HEK293 (cell line): ENCODE data around the gene UTRN.

ENCODE experiments used
- CTCF ChIA-PET: fragments of 350-600 bp; formaldehyde crosslinking; extraction: SDS; loops from one replicate; lab custom pipeline; 2021; ENCODE audit warnings: antibody characterized with exemption; lab: Yijun Ruan, JAX
- POLR2A ChIA-PET: fragments of 300-600 bp; formaldehyde crosslinking; extraction: SDS; loops from one replicate; lab custom pipeline; 2020; ENCODE audit warnings: antibody characterized with exemption, inconsistent platforms; lab: Yijun Ruan, JAX
- H3K27ac ChIP-seq: fragments of 200-500 bp; sonication (Bioruptor generic); 2 replicates; pipeline ENCODE4 v1.5.1; 2014; ENCODE audit warnings: low read depth, low read length, control low read depth, inconsistent platforms; ENCODE audit errors: extremely low read depth
- H3K36me3 ChIP-seq, 2 experiments: fragments of 200-500 bp in 1 of 2; sonication (Bioruptor generic) in 1 of 2; 1 replicate in 1 of 2; 2 replicates in 1 of 2; pipeline ENCODE4 v1.5.1; 2014 to 2017; ENCODE audit warnings: inconsistent platforms in 2 of 2, low read length in 2 of 2; ENCODE audit not compliant: control insufficient read depth in 2 of 2, insufficient read depth in 1 of 2
- H3K4me1 ChIP-seq: fragments of 200-500 bp; sonication (Bioruptor generic); 2 replicates; pipeline ENCODE4 v1.5.1; 2014; ENCODE audit warnings: mild to moderate bottlenecking, low read length, inconsistent platforms; ENCODE audit not compliant: control insufficient read depth, insufficient read depth
- H3K4me3 ChIP-seq: 2 replicates; pipeline ENCODE4 v1.5.1; 2011; ENCODE audit warnings: low read depth, mild to moderate bottlenecking, control low read depth, low read length, moderate library complexity
- H3K9me3 ChIP-seq: fragments of 200-500 bp; sonication (Bioruptor generic); 2 replicates; pipeline ENCODE4 v1.5.1; 2014; ENCODE audit warnings: low read depth, low read length, inconsistent platforms; ENCODE audit not compliant: control insufficient read depth, insufficient read depth
- KLF9 ChIP-seq: fragments of 450-650 bp; formaldehyde crosslinking; IDR thresholded peaks from 2 replicates; pipeline ENCODE4 v1.5.1; 2016; ENCODE audit warnings: missing biosample characterization, missing genetic modification characterization, low read depth
- RBAK ChIP-seq: fragments of 450-650 bp; formaldehyde crosslinking; IDR thresholded peaks from 2 replicates; pipeline ENCODE4 v1.5.1; 2016; ENCODE audit warnings: missing biosample characterization, missing genetic modification characterization
- ZBTB1 ChIP-seq: fragments of 450-650 bp; formaldehyde crosslinking; IDR thresholded peaks from 2 replicates; pipeline ENCODE4 v1.5.1; 2016; ENCODE audit warnings: missing biosample characterization, missing genetic modification characterization
- ZBTB21 ChIP-seq: fragments of 450-650 bp; formaldehyde crosslinking; IDR thresholded peaks from 2 replicates; pipeline ENCODE4 v1.5.1; 2017; ENCODE audit warnings: missing biosample characterization, missing genetic modification characterization
- ZNF157 ChIP-seq: fragments of 450-650 bp; formaldehyde crosslinking; IDR thresholded peaks from 2 replicates; pipeline ENCODE4 v1.5.1; 2016; ENCODE audit warnings: missing biosample characterization, missing genetic modification characterization
- ZNF214 ChIP-seq: fragments of 450-650 bp; formaldehyde crosslinking; IDR thresholded peaks from 2 replicates; pipeline ENCODE4 v1.5.1; 2017; ENCODE audit warnings: missing biosample characterization, mild to moderate bottlenecking, missing genetic modification characterization, borderline replicate concordance
- ZNF324 ChIP-seq: fragments of 450-650 bp; formaldehyde crosslinking; IDR thresholded peaks from 2 replicates; pipeline ENCODE4 v1.5.1; 2016; ENCODE audit warnings: missing biosample characterization, missing genetic modification characterization
- ZNF366 ChIP-seq: fragments of 450-650 bp; formaldehyde crosslinking; conservative IDR thresholded peaks from 2 replicates; pipeline ENCODE4 v1.5.1; 2016; ENCODE audit warnings: missing biosample characterization, missing genetic modification characterization
- ZNF391 ChIP-seq: fragments of 450-650 bp; formaldehyde crosslinking; IDR thresholded peaks from 2 replicates; pipeline ENCODE4 v1.5.1; 2016; ENCODE audit warnings: low read depth, missing biosample characterization, missing genetic modification characterization, borderline replicate concordance
- ZNF514 ChIP-seq: fragments of 450-650 bp; formaldehyde crosslinking; IDR thresholded peaks from 2 replicates; pipeline ENCODE4 v1.5.1; 2016; ENCODE audit warnings: missing biosample characterization, missing genetic modification characterization
- ZNF624 ChIP-seq: fragments of 450-650 bp; formaldehyde crosslinking; IDR thresholded peaks from 2 replicates; pipeline ENCODE4 v1.5.1; 2017; ENCODE audit warnings: missing biosample characterization, missing genetic modification characterization
- ZNF747 ChIP-seq: fragments of 450-650 bp; formaldehyde crosslinking; IDR thresholded peaks from 2 replicates; pipeline ENCODE4 v1.5.1; 2016; ENCODE audit warnings: missing biosample characterization, missing genetic modification characterization
- TF ChIP-seq, protein P1 (sequence below): fragments of 450-650 bp; formaldehyde crosslinking; IDR thresholded peaks from 2 replicates; pipeline ENCODE4 v1.5.1; 2017; ENCODE audit warnings: missing biosample characterization, missing genetic modification characterization
- TF ChIP-seq, protein P2 (sequence below): fragments of 450-650 bp; formaldehyde crosslinking; IDR thresholded peaks from 2 replicates; pipeline ENCODE4 v1.5.1; 2017; ENCODE audit warnings: missing biosample characterization, missing genetic modification characterization
- TF ChIP-seq, protein P3 (sequence below): fragments of 450-650 bp; formaldehyde crosslinking; conservative IDR thresholded peaks from 2 replicates; pipeline ENCODE4 v1.5.1; 2016; ENCODE audit warnings: low read depth, missing biosample characterization, missing genetic modification characterization
- TF ChIP-seq, protein P4 (sequence below): fragments of 450-650 bp; formaldehyde crosslinking; IDR thresholded peaks from 2 replicates; pipeline ENCODE4; 2016; ENCODE audit warnings: missing biosample characterization, missing genetic modification characterization
- TF ChIP-seq, protein P5 (sequence below): fragments of 450-650 bp; formaldehyde crosslinking; IDR thresholded peaks from 2 replicates; pipeline ENCODE4 v1.5.1; 2017; ENCODE audit warnings: missing biosample characterization, missing genetic modification characterization
- TF ChIP-seq, protein P6 (sequence below): fragments of 450-650 bp; formaldehyde crosslinking; IDR thresholded peaks from 2 replicates; pipeline ENCODE4 v1.5.1; 2016; ENCODE audit warnings: missing biosample characterization, missing genetic modification characterization

The UTRN gene

DNA sequence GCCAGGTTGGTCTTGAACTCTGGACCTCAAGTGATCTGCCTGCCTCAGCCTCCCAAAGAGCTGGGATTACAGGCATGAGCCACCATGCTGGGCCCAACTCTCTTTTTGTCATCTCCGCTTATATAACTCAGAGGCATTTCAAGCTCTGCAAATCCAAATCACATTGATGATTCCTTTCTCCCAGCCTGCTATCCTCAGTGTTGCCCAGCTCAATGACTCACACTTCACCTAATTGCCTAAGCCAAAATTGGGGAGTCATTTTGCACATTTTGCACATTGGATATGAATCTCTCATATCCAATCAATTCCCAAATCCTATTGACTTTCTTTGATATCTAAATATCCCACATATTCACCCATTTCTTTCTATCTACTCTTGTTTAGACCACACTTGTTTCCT, 3.9 kb downstream of the UTRN start (continued):
- TF ChIP-seq, protein P1, sequence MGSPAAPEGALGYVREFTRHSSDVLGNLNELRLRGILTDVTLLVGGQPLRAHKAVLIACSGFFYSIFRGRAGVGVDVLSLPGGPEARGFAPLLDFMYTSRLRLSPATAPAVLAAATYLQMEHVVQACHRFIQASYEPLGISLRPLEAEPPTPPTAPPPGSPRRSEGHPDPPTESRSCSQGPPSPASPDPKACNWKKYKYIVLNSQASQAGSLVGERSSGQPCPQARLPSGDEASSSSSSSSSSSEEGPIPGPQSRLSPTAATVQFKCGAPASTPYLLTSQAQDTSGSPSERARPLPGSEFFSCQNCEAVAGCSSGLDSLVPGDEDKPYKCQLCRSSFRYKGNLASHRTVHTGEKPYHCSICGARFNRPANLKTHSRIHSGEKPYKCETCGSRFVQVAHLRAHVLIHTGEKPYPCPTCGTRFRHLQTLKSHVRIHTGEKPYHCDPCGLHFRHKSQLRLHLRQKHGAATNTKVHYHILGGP (tag by site-specific recombination) = no peak
- no peak for TF ChIP-seq ZNF624 (tag by site-specific recombination)
- no peak for TF ChIP-seq RBAK (tag by site-specific recombination)
- TF ChIP-seq, protein P2, sequence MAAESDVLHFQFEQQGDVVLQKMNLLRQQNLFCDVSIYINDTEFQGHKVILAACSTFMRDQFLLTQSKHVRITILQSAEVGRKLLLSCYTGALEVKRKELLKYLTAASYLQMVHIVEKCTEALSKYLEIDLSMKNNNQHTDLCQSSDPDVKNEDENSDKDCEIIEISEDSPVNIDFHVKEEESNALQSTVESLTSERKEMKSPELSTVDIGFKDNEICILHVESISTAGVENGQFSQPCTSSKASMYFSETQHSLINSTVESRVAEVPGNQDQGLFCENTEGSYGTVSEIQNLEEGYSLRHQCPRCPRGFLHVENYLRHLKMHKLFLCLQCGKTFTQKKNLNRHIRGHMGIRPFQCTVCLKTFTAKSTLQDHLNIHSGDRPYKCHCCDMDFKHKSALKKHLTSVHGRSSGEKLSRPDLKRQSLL (tag by site-specific recombination) = no peak
- TF ChIP-seq, protein P3, sequence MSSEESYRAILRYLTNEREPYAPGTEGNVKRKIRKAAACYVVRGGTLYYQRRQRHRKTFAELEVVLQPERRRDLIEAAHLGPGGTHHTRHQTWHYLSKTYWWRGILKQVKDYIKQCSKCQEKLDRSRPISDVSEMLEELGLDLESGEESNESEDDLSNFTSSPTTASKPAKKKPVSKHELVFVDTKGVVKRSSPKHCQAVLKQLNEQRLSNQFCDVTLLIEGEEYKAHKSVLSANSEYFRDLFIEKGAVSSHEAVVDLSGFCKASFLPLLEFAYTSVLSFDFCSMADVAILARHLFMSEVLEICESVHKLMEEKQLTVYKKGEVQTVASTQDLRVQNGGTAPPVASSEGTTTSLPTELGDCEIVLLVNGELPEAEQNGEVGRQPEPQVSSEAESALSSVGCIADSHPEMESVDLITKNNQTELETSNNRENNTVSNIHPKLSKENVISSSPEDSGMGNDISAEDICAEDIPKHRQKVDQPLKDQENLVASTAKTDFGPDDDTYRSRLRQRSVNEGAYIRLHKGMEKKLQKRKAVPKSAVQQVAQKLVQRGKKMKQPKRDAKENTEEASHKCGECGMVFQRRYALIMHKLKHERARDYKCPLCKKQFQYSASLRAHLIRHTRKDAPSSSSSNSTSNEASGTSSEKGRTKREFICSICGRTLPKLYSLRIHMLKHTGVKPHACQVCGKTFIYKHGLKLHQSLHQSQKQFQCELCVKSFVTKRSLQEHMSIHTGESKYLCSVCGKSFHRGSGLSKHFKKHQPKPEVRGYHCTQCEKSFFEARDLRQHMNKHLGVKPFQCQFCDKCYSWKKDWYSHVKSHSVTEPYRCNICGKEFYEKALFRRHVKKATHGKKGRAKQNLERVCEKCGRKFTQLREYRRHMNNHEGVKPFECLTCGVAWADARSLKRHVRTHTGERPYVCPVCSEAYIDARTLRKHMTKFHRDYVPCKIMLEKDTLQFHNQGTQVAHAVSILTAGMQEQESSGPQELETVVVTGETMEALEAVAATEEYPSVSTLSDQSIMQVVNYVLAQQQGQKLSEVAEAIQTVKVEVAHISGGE = no peak
- TF ChIP-seq ZNF214 (tag by site-specific recombination) = no peak
- no peak for TF ChIP-seq ZBTB21 (tag by site-specific recombination)
- no peak for TF ChIP-seq ZNF391 (tag by site-specific recombination)
- TF ChIP-seq ZNF514 = no peak
- TF ChIP-seq, protein P4, sequence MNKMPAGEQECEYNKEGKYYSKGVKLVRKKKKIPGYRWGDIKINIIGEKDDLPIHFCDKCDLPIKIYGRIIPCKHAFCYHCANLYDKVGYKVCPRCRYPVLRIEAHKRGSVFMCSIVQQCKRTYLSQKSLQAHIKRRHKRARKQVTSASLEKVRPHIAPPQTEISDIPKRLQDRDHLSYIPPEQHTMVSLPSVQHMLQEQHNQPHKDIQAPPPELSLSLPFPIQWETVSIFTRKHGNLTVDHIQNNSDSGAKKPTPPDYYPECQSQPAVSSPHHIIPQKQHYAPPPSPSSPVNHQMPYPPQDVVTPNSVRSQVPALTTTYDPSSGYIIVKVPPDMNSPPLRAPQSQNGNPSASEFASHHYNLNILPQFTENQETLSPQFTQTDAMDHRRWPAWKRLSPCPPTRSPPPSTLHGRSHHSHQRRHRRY = no peak
- no peak for TF ChIP-seq KLF9 (tag by site-specific recombination)
- no peak for TF ChIP-seq ZNF324 (tag by site-specific recombination)
- TF ChIP-seq ZNF157 (tag by site-specific recombination) = no peak
- no peak for TF ChIP-seq ZNF747 (tag by site-specific recombination)

DNA sequence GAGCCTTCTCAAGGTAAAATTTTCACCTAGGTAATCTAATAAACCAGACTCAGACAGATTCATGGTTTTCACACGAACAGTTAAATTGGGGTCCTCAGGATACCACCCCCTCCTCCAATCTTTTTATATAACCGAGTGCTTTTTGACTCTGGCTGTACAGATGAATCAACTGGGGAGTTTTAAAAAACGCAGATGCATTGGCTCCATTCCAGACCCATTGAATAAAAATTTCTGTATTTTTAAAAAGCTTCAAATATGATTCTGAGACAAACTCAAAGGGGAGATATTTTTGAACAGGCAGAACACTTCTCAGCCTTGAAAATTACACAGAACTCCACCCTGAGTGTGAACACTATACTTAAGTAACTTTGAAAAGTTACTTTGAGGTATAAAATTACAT, 7.2 kb downstream of the UTRN start:
- peaks cover 7 to 20% of the 10 kb centered on the region in 2 experiments for H3K36me3 ChIP-seq
- TF ChIP-seq ZNF366 (tag by site-specific recombination) (no peak), ZBTB1 (tag by site-specific recombination) (no peak)
- TF ChIP-seq, protein P5, sequence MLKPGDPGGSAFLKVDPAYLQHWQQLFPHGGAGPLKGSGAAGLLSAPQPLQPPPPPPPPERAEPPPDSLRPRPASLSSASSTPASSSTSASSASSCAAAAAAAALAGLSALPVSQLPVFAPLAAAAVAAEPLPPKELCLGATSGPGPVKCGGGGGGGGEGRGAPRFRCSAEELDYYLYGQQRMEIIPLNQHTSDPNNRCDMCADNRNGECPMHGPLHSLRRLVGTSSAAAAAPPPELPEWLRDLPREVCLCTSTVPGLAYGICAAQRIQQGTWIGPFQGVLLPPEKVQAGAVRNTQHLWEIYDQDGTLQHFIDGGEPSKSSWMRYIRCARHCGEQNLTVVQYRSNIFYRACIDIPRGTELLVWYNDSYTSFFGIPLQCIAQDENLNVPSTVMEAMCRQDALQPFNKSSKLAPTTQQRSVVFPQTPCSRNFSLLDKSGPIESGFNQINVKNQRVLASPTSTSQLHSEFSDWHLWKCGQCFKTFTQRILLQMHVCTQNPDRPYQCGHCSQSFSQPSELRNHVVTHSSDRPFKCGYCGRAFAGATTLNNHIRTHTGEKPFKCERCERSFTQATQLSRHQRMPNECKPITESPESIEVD (tag by site-specific recombination) = peak; percentile 32; the same call in 1 of the 2 replicates
- TF ChIP-seq, protein P6, sequence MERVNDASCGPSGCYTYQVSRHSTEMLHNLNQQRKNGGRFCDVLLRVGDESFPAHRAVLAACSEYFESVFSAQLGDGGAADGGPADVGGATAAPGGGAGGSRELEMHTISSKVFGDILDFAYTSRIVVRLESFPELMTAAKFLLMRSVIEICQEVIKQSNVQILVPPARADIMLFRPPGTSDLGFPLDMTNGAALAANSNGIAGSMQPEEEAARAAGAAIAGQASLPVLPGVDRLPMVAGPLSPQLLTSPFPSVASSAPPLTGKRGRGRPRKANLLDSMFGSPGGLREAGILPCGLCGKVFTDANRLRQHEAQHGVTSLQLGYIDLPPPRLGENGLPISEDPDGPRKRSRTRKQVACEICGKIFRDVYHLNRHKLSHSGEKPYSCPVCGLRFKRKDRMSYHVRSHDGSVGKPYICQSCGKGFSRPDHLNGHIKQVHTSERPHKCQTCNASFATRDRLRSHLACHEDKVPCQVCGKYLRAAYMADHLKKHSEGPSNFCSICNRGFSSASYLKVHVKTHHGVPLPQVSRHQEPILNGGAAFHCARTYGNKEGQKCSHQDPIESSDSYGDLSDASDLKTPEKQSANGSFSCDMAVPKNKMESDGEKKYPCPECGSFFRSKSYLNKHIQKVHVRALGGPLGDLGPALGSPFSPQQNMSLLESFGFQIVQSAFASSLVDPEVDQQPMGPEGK (tag by site-specific recombination) = no peak
- no peak overlapping the region for H3K27ac ChIP-seq
- H3K4me3 ChIP-seq = no peak overlapping the region
- POLR2A ChIA-PET = interaction anchor here (0.6 kb wide), 1 partner anchor 26 kb away, joined by 3 read pairs; no protein-coding TSS in a partner anchor
- peaks cover 6% of the 10 kb centered on the region; the same call in 1 of the 2 replicates for H3K4me1 ChIP-seq
- CTCF ChIA-PET = no interaction called here
- no peaks in the 10 kb centered on the region for H3K9me3 ChIP-seq
